Measurements from ENCODE around the gene ANKS3. TPM values are rescaled to one million over a fixed set of nuclear protein-coding genes. Genes with fewer than 3 reads are reported as not detected.

ANKS3 gene
- polyA plus RNA-seq, 3 donors = 0.59 to 13.7 (median 0.95) TPM

DNA sequence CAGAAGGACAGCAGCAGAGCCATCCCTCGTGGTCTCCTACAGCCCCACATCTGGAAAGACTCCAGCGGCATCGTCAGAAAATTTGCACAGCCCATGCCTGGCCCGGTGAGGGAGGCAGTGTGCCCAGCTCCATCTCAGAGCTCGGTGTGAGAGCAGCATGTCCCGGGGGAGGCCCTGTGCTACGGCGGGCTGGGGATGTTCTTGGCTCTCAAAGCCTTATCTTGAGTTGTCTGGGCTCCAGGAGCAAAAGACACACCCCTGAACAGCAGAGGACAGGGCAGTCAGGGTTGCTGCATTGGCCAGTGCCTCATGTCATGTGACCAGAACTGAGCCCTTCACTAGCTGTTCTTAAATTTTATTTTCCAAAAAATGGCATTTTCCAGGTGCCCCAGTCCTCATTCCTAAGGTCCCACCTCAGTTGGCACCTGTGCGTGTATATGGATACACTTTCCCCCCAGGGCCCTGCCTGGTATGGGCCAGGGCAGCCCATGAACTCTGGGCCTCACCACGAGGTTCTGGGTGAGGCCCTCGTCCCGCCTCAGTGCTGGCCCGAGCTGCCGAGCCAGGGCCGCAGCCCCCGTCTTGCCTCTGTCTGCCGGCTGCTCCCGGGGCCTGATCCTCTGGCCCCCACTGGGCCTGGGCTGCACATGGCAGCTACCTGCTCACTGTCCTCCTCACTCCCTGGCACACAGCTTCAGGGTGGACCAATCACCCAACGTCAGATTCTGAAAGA lies 37.7 kb downstream of the ANKS3 start:
- Histone ChIP-seq H3K4me2 (replicated peaks; ENCODE audit: extremely low read depth, low read length, poor library complexity, severe bottlenecking) (no peak overlapping the region), H3K36me3 (replicated peaks in 1 of 2; ENCODE audit: control insufficient read depth in 1 of 2, insufficient read depth in 2 of 2, low read length in 2 of 2) (peaks cover 53 to 62% of the 10 kb centered on the region in 2 donors), H2AFZ (ENCODE audit: insufficient read depth, low read depth, low read length, poor library complexity, severe bottlenecking) (no peak overlapping the region), H3K4me1 (ENCODE audit: control insufficient read depth in 1 of 2, insufficient read depth in 2 of 2, low read length in 2 of 2) (peaks cover 26 to 35% of the 10 kb centered on the region in 2 donors), H3K79me2 (ENCODE audit: insufficient read depth, low read length) (peaks cover 35% of the 10 kb centered on the region), H4K20me1 (ENCODE audit: insufficient read depth, low read length) (peaks cover 22% of the 10 kb centered on the region), H3K4me3 (replicated peaks in 1 of 3; ENCODE audit: low read depth in 2 of 3, low read length in 3 of 3) (no peak overlapping the region), H3K9ac (ENCODE audit: insufficient read depth, low read length, poor library complexity, severe bottlenecking) (no peak overlapping the region), H3K27ac (ENCODE audit: low read depth in 1 of 2, low read length in 2 of 2) (no peak overlapping the region), H3K9me3 (replicated peaks in 1 of 2; ENCODE audit: control insufficient read depth in 1 of 2, insufficient read depth in 1 of 2, low read length in 2 of 2) (no peaks in the 10 kb centered on the region), H3K27me3 (ENCODE audit: control insufficient read depth in 2 of 2, insufficient read depth in 2 of 2, low read length in 2 of 2) (no peaks in the 10 kb centered on the region)
- DNase-seq = no peak
- Mint-ChIP-seq H3K4me1 (peaks cover 21% of the 10 kb centered on the region), H3K9me3 (no peaks in the 10 kb centered on the region), H3K4me3 (no peak overlapping the region), H3K27ac (no peak overlapping the region), H3K36me3 (peaks cover 33 to 59% of the 10 kb centered on the region in 2 donors), H3K27me3 (ENCODE audit: low read depth in 3 of 3) (peaks cover 0 to 1% (median 0%) of the 10 kb centered on the region in 3 donors)
- WGBS (ENCODE audit: insufficient coverage) = 94% methylated on average over 18 of the region's 19 CpGs
- intact Hi-C loops (cut with micrococcal nuclease) = no loop called here
- TF ChIP-seq CTCF (IDR thresholded peaks at IDR 0.05) = no peak

DNA sequence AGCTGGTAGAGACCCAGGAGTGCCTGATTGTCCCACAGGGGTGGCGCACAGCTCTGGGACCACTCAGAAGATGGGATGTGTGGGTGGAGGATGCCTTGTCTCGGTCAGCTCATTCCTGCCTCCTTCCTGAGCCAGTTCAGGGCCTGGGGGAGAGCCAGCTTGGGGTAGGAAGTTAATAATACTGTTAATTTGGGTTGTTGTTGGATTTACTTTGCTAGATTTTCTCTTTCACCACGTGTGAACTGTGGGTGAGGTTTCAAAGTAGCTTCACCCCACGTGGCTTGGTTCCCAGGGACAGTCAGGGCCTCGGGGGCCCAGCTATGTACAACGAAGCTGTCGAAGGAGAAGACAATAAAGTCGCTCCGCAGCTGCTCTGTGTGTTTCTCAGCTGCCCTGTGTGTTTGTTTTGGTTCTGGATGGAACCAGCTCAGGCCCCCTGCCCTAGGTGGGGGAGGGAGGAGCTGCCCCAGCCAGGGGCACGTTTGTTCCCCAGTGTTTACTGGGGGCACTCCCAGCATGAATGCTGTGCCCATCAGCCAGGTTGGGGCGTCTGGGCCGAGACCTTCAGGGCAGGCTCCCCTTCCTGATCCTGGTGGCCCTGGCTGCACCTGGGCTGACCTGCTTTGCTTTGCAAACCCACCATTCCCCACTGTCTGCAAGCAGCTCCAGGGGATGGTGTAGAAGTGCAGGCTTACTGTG lies 38.4 kb downstream of the ANKS3 start:
- Histone ChIP-seq H3K27ac (ENCODE audit: low read depth in 1 of 2, low read length in 2 of 2) (no peak overlapping the region), H3K36me3 (replicated peaks in 1 of 2; ENCODE audit: control insufficient read depth in 1 of 2, insufficient read depth in 2 of 2, low read length in 2 of 2) (peaks cover 47 to 55% of the 10 kb centered on the region in 2 donors), H3K4me3 (replicated peaks in 1 of 3; ENCODE audit: low read depth in 2 of 3, low read length in 3 of 3) (no peak overlapping the region), H3K4me2 (replicated peaks; ENCODE audit: extremely low read depth, low read length, poor library complexity, severe bottlenecking) (no peak overlapping the region), H3K79me2 (ENCODE audit: insufficient read depth, low read length) (peaks cover 35% of the 10 kb centered on the region), H3K4me1 (ENCODE audit: control insufficient read depth in 1 of 2, insufficient read depth in 2 of 2, low read length in 2 of 2) (peaks cover 33 to 42% of the 10 kb centered on the region in 2 donors), H2AFZ (ENCODE audit: insufficient read depth, low read depth, low read length, poor library complexity, severe bottlenecking) (no peak overlapping the region), H4K20me1 (ENCODE audit: insufficient read depth, low read length) (peaks cover 23% of the 10 kb centered on the region), H3K27me3 (ENCODE audit: control insufficient read depth in 2 of 2, insufficient read depth in 2 of 2, low read length in 2 of 2) (no peaks in the 10 kb centered on the region), H3K9me3 (replicated peaks in 1 of 2; ENCODE audit: control insufficient read depth in 1 of 2, insufficient read depth in 1 of 2, low read length in 2 of 2) (no peaks in the 10 kb centered on the region), H3K9ac (ENCODE audit: insufficient read depth, low read length, poor library complexity, severe bottlenecking) (no peak overlapping the region)
- Mint-ChIP-seq H3K27ac (peak overlapping the region in 2 of 7 donors; percentile 25 to 26), H3K27me3 (ENCODE audit: low read depth in 3 of 3) (peaks cover 0 to 1% (median 0%) of the 10 kb centered on the region in 3 donors), H3K4me3 (no peak overlapping the region), H3K36me3 (peaks cover 31 to 52% of the 10 kb centered on the region in 2 donors), H3K4me1 (peaks cover 28% of the 10 kb centered on the region), H3K9me3 (no peaks in the 10 kb centered on the region)
- no peak for DNase-seq
- 93% methylated on average over 11 of the region's 12 CpGs for WGBS (ENCODE audit: insufficient coverage)
- no peak for TF ChIP-seq CTCF (IDR thresholded peaks at IDR 0.05)
- intact Hi-C loops (cut with micrococcal nuclease) = no loop called here
